NB4 (cell line): ENCODE results near the gene CUL4A.
A peak's percentile ranks its signal among the peaks of the same experiment; 100 is the strongest.
"Not testable (repeated sequence)": the region's sequence is repeated elsewhere in the genome, so short reads cannot be mapped to it uniquely, and the experiment has no call there.

ENCODE experiments used
- DNase-seq: peaks from one replicate; pipeline ENCODE4 v3.0.0; 2010; ENCODE audit warnings: low read depth
- H3K4me3 ChIP-seq: one replicate; pipeline ENCODE4 v1.5.1; 2011; ENCODE audit warnings: mild to moderate bottlenecking, low read depth, low read length, moderate library complexity
- MYC ChIP-seq: IDR thresholded peaks from 2 replicates; pipeline ENCODE4 v1.6.1; 2011; ENCODE audit warnings: low read depth, low read length
- POLR2A ChIP-seq: IDR thresholded peaks from 2 replicates; pipeline ENCODE4 v1.6.1; 2011; ENCODE audit warnings: mild to moderate bottlenecking; ENCODE audit not compliant: insufficient read length; ENCODE audit errors: extremely low read depth
- TF ChIP-seq, protein P1 (sequence below): IDR thresholded peaks from 2 replicates; pipeline ENCODE4 v1.6.1; 2011; ENCODE audit warnings: low read depth, low read length
- TF ChIP-seq, protein P2 (sequence below): IDR thresholded peaks from one replicate; pipeline ENCODE4 v1.5.1; 2012; ENCODE audit warnings: low read depth, low read length

Gene CUL4A

GRCh38 chr13:113232208-113233003, 23.0 kb downstream of the CUL4A start:
- DNase-seq = no peak
- no peak for TF ChIP-seq POLR2A
- TF ChIP-seq, protein P1, sequence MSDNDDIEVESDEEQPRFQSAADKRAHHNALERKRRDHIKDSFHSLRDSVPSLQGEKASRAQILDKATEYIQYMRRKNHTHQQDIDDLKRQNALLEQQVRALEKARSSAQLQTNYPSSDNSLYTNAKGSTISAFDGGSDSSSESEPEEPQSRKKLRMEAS = no peak
- no peak for TF ChIP-seq MYC
- TF ChIP-seq, protein P2, sequence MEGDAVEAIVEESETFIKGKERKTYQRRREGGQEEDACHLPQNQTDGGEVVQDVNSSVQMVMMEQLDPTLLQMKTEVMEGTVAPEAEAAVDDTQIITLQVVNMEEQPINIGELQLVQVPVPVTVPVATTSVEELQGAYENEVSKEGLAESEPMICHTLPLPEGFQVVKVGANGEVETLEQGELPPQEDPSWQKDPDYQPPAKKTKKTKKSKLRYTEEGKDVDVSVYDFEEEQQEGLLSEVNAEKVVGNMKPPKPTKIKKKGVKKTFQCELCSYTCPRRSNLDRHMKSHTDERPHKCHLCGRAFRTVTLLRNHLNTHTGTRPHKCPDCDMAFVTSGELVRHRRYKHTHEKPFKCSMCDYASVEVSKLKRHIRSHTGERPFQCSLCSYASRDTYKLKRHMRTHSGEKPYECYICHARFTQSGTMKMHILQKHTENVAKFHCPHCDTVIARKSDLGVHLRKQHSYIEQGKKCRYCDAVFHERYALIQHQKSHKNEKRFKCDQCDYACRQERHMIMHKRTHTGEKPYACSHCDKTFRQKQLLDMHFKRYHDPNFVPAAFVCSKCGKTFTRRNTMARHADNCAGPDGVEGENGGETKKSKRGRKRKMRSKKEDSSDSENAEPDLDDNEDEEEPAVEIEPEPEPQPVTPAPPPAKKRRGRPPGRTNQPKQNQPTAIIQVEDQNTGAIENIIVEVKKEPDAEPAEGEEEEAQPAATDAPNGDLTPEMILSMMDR = no peak

DNA sequence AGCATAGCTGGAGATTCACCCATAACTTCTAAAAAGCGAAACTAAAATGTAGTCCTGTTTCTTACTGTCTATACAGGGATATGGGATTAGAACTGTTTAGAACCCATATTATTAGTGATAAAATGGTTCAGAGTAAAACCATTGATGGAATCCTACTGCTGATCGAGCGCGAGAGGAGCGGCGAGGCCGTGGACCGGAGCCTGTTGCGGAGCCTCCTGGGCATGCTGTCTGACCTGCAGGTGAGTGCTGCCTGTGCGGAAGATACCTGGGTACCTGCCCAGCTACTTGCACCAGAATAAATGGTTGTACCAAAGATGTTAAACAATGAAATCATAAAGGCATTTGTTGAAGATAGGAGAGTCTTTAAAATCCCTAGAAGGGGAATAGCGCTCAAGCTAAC, 23.7 kb downstream of the CUL4A start:
- DNase-seq = no peak
- H3K4me3 ChIP-seq = no peak overlapping the region
- TF ChIP-seq POLR2A = no peak
- TF ChIP-seq, protein P2 = no peak
- no peak for TF ChIP-seq MYC
- TF ChIP-seq, protein P1 = no peak

More at GRCh38 chr13:113232208-113233003, 23.0 kb downstream of the CUL4A start:
- no peak overlapping the region for H3K4me3 ChIP-seq

DNA sequence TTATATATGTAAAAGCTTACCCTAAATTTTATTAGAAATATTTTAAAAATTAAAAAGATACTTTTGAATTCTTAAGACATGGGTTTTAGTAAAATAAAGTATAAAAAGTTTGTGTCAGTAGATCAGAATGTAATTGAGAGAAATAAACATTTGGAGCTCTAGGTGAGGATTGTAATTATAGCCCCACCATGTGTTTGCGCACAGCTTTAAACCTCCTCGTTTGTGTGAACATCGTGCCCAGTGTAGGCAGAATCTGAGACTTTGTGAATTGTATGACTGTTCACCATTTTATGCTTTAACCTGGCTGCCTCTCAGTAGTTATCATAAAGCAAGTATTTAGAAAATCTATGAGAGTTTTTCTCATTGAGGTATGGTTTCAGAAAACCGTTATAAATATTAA, 29.1 kb downstream of the CUL4A start:
- H3K4me3 ChIP-seq = no peak overlapping the region
- TF ChIP-seq, protein P1 = no peak
- TF ChIP-seq, protein P2 = peak; percentile 19

DNA sequence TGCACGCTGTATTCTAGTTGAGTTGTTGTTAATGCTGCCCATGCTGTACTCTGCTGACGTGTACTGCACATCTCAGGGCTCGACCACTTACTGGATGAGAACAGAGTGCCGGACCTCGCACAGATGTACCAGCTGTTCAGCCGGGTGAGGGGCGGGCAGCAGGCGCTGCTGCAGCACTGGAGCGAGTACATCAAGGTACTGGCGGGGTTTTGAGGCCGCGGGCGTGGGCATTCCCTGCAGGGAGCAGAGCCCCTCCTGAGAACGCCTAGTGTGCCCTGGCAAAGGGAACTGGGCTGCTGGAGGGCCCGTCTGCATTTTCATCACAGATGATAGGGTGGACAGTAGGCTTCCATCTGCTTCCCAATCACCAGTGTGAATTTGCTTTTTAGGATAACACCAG, 29.9 kb downstream of the CUL4A start:
- no peak overlapping the region for H3K4me3 ChIP-seq
- no peak for DNase-seq
- TF ChIP-seq, protein P1 = no peak
- TF ChIP-seq MYC = no peak

More for the DNA sequence above, 29.1 kb downstream of the CUL4A start:
- peak; percentile 23 for DNase-seq

- no peak for DNase-seq
- TF ChIP-seq, protein P1 = no peak
- TF ChIP-seq POLR2A (no peak), MYC (no peak)
- TF ChIP-seq, protein P2 = no peak
- H3K4me3 ChIP-seq = no peak overlapping the region
Observed at GRCh38 chr13:113239986-113240385, 30.6 kb downstream of the CUL4A start.

- not testable (repeated sequence) for DNase-seq, H3K4me3 ChIP-seq
Observed at GRCh38 chr13:113241623-113242022, 32.2 kb downstream of the CUL4A start.
